WTC11 (cell line): ENCODE results near the gene COMMD4. TPM values are rescaled to one million over a fixed set of nuclear protein-coding genes. Genes with fewer than 3 reads are reported as not detected.

ENCODE experiments used
- ATAC-seq: fragments of 200-7000 bp; cut with Tn5 transposase; 2 replicates; pipeline ENCODE4 v1.10.0; 2021; ENCODE audit warnings: mild to moderate bottlenecking, moderate library complexity
- CTCF ChIA-PET: fragments of 300-600 bp; sonication (Branson Sonifier 250); formaldehyde crosslinking; loops from one replicate; lab custom pipeline; 2021; ENCODE audit warnings: antibody characterized with exemption; lab: Charles Lee
- POLR2A ChIA-PET: fragments of 350-600 bp; sonication (Branson Sonifier 250); formaldehyde crosslinking; loops from one replicate; lab custom pipeline; 2021; ENCODE audit warnings: antibody characterized with exemption; lab: Charles Lee
- DNase-seq: peaks from one replicate; pipeline ENCODE4 v3.0.0; 2021; ENCODE audit warnings: low spot score
- H3K27ac Mint-ChIP-seq: 2 replicates; pipeline ENCODE4 v1.8.0; 2021; ENCODE audit warnings: mixed read lengths
- H3K27me3 Mint-ChIP-seq: 2 replicates; pipeline ENCODE4 v1.8.0; 2021; ENCODE audit warnings: low read depth, mild to moderate bottlenecking, moderate library complexity, mixed read lengths
- H3K36me3 Mint-ChIP-seq: 2 replicates; pipeline ENCODE4 v1.8.0; 2021; ENCODE audit warnings: mixed read lengths
- H3K4me1 Mint-ChIP-seq: 2 replicates; pipeline ENCODE4 v1.8.0; 2022; ENCODE audit warnings: mixed read lengths
- H3K4me3 Mint-ChIP-seq: 2 replicates; pipeline ENCODE4 v1.8.0; 2021; ENCODE audit warnings: mild to moderate bottlenecking, moderate library complexity, mixed read lengths
- H3K9me3 Mint-ChIP-seq: 2 replicates; pipeline ENCODE4 v1.8.0; 2021; ENCODE audit warnings: mixed read lengths
- ATF1 ChIP-seq: sonication (generic); formaldehyde crosslinking; IDR thresholded peaks from 2 replicates; pipeline ENCODE4 v1.8.1; 2023; ENCODE audit warnings: mild to moderate bottlenecking, moderate library complexity, missing genetic modification reagents
- ATF3 ChIP-seq: sonication (generic); formaldehyde crosslinking; conservative IDR thresholded peaks from 2 replicates; pipeline ENCODE4 v1.8.1; 2022; ENCODE audit warnings: mild to moderate bottlenecking, missing genetic modification reagents
- CBFB ChIP-seq: sonication (generic); formaldehyde crosslinking; IDR thresholded peaks from 2 replicates; pipeline ENCODE4 v1.8.1; 2022; ENCODE audit warnings: mild to moderate bottlenecking, low read depth, missing genetic modification reagents
- E2F1 ChIP-seq: sonication (generic); formaldehyde crosslinking; IDR thresholded peaks from 2 replicates; pipeline ENCODE4 v1.8.0; 2022; ENCODE audit warnings: mild to moderate bottlenecking, missing genetic modification reagents
- EMX1 ChIP-seq: fragments of 250-450 bp; sonication (Bioruptor Pico); IDR thresholded peaks from 2 replicates; pipeline ENCODE4 v1.8.0; 2021; ENCODE audit warnings: mild to moderate bottlenecking
- ETV6 ChIP-seq: sonication (generic); formaldehyde crosslinking; IDR thresholded peaks from 2 replicates; pipeline ENCODE4 v1.8.1; 2022; ENCODE audit warnings: mild to moderate bottlenecking, missing genetic modification reagents
- FOXP4 ChIP-seq: sonication (generic); formaldehyde crosslinking; IDR thresholded peaks from 2 replicates; pipeline ENCODE4 v1.8.0; 2022; ENCODE audit warnings: mild to moderate bottlenecking, missing genetic modification reagents
- GABPB1 ChIP-seq: sonication (generic); formaldehyde crosslinking; IDR thresholded peaks from 2 replicates; pipeline ENCODE4 v1.8.1; 2023; ENCODE audit warnings: mild to moderate bottlenecking, missing genetic modification reagents
- GRHL2 ChIP-seq: fragments of 250-450 bp; sonication (Bioruptor Pico); IDR thresholded peaks from 2 replicates; pipeline ENCODE4 v1.8.0; 2022; ENCODE audit warnings: mild to moderate bottlenecking, moderate library complexity; ENCODE audit not compliant: insufficient replicate concordance, severe bottlenecking
- KAT7 ChIP-seq: sonication (generic); formaldehyde crosslinking; IDR thresholded peaks from 2 replicates; pipeline ENCODE4 v1.8.1; 2023; ENCODE audit warnings: missing genetic modification reagents, mild to moderate bottlenecking, borderline replicate concordance
- MAX ChIP-seq: sonication (generic); formaldehyde crosslinking; IDR thresholded peaks from 2 replicates; pipeline ENCODE4 v1.8.0; 2022; ENCODE audit warnings: mild to moderate bottlenecking, missing genetic modification reagents
- NFATC4 ChIP-seq: fragments of 250-450 bp; sonication (Bioruptor Pico); IDR thresholded peaks from 2 replicates; pipeline ENCODE4 v1.9.0; 2021; ENCODE audit warnings: mild to moderate bottlenecking
- NFYB ChIP-seq: sonication (generic); formaldehyde crosslinking; conservative IDR thresholded peaks from 2 replicates; pipeline ENCODE4 v1.8.0; 2022; ENCODE audit warnings: low read depth, missing genetic modification reagents
- SMAD4 ChIP-seq: sonication (generic); formaldehyde crosslinking; IDR thresholded peaks from 2 replicates; pipeline ENCODE4 v1.8.0; 2022; ENCODE audit warnings: mild to moderate bottlenecking, missing genetic modification reagents
- TEAD1 ChIP-seq: sonication (generic); formaldehyde crosslinking; IDR thresholded peaks from 2 replicates; pipeline ENCODE4 v1.8.0; 2022; ENCODE audit warnings: mild to moderate bottlenecking, missing genetic modification reagents
- ZNF281 ChIP-seq: sonication (generic); formaldehyde crosslinking; IDR thresholded peaks from 2 replicates; pipeline ENCODE4 v1.8.0; 2023; ENCODE audit warnings: mild to moderate bottlenecking, missing genetic modification reagents
- ZNF317 ChIP-seq: sonication (generic); formaldehyde crosslinking; IDR thresholded peaks from 2 replicates; pipeline ENCODE4 v1.8.1; 2023; ENCODE audit warnings: low read depth, mild to moderate bottlenecking, moderate library complexity, missing genetic modification reagents, borderline replicate concordance
- total RNA-seq: library from RNA; stranded (reverse); gene quantifications from 3 replicates; pipeline ENCODE4 v1.2.3, GENCODE V29; 2021
- TF ChIP-seq, protein P1 (sequence below): fragments of 250-450 bp; sonication (Bioruptor Pico); IDR thresholded peaks from 2 replicates; pipeline ENCODE4 v2.1.2; 2022; ENCODE audit warnings: mild to moderate bottlenecking, moderate library complexity
- TF ChIP-seq, protein P2 (sequence below): sonication (generic); formaldehyde crosslinking; IDR thresholded peaks from 2 replicates; pipeline ENCODE4 v1.8.1; 2023; ENCODE audit warnings: mild to moderate bottlenecking, missing genetic modification reagents

COMMD4 gene
- total RNA-seq, 1 experiment from 2014 or later, result 140 TPM

DNA sequence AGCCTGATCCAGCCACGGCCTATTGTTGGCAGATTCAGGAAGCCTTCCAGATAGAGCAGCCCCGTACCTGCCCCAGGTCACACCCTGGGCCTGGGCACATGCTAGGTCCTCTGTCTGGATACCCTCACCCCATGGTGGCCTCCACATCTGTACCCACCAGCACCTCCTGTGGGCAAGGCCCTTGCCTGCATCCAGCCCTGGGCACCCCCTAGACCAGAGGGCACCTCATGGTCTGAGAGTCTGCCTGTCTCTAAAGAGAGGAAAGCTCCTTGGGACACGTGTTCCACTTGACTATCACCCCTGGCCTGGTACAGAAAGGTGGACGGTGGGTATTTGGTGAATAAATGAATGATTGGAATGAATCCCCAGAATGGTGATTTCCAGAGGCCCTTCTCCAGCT is 8.9 kb upstream of the COMMD4 start:
- CTCF ChIA-PET, result interaction anchor here (1.1 kb wide), 1 partner anchor 41 kb away, joined by 3 read pairs; no protein-coding TSS in a partner anchor
- peaks cover 3% of the 10 kb centered on the region for H3K9me3 Mint-ChIP-seq
- DNase-seq, result peak; percentile 24
- TF ChIP-seq ETV6 (CRISPR knock-in tag) (no peak), EMX1 (CRISPR knock-in tag) (no peak), GRHL2 (no peak), E2F1 (no peak), ZNF317 (CRISPR knock-in tag) (no peak), ZNF281 (CRISPR knock-in tag) (no peak)
- TF ChIP-seq, protein P1, sequence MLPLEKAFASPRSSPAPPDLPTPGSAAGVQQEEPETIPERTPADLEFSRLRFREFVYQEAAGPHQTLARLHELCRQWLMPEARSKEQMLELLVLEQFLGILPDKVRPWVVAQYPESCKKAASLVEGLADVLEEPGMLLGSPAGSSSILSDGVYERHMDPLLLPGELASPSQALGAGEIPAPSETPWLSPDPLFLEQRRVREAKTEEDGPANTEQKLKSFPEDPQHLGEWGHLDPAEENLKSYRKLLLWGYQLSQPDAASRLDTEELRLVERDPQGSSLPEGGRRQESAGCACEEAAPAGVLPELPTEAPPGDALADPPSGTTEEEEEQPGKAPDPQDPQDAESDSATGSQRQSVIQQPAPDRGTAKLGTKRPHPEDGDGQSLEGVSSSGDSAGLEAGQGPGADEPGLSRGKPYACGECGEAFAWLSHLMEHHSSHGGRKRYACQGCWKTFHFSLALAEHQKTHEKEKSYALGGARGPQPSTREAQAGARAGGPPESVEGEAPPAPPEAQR, result no peak
- TF ChIP-seq, all 79 proteins: peak for 0
- Mint-ChIP-seq H3K27me3 (peaks cover 9% of the 10 kb centered on the region), H3K36me3 (no peaks in the 10 kb centered on the region), H3K4me3 (no peak overlapping the region), H3K27ac (no peak overlapping the region), H3K4me1 (no peaks in the 10 kb centered on the region)
- POLR2A ChIA-PET, result no interaction called here
- ATAC-seq, result peak; percentile 44; the same call in 1 of the 2 replicates

DNA sequence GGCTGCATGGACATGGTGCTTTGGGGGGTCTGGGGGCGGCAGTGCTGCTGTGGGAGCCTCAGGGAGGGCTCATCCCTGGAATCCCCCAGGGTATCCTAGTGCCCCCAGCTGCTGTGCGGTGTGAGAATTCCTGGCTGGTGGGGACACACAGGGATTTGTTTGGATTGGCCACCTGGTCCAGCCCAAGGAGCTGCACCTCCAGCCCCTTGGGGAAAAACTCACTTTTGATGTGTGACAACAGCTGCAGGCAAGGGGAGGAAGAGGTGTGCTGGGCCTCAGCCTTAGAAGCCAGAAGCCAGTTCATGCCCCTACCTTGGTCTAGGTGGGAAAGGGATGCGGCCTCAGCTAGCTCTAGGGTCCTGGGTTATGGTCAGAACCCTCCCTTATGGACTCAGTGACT is 8.4 kb upstream of the COMMD4 start:
- no peak for ATAC-seq
- no peaks in the 10 kb centered on the region for H3K4me1 Mint-ChIP-seq
- ChIA-PET CTCF (interaction anchor here (1.1 kb wide), 1 partner anchor 40 kb away, joined by 3 read pairs; no protein-coding TSS in a partner anchor), POLR2A (no interaction called here)
- TF ChIP-seq NFYB (CRISPR knock-in tag), result no peak
- H3K36me3 Mint-ChIP-seq, result no peaks in the 10 kb centered on the region
- peaks cover 7% of the 10 kb centered on the region; the same call in 1 of the 2 replicates for H3K27me3 Mint-ChIP-seq
- no peaks in the 10 kb centered on the region for H3K9me3 Mint-ChIP-seq
- H3K27ac Mint-ChIP-seq, result no peak overlapping the region
- no peak overlapping the region for H3K4me3 Mint-ChIP-seq
- no peak for DNase-seq

DNA sequence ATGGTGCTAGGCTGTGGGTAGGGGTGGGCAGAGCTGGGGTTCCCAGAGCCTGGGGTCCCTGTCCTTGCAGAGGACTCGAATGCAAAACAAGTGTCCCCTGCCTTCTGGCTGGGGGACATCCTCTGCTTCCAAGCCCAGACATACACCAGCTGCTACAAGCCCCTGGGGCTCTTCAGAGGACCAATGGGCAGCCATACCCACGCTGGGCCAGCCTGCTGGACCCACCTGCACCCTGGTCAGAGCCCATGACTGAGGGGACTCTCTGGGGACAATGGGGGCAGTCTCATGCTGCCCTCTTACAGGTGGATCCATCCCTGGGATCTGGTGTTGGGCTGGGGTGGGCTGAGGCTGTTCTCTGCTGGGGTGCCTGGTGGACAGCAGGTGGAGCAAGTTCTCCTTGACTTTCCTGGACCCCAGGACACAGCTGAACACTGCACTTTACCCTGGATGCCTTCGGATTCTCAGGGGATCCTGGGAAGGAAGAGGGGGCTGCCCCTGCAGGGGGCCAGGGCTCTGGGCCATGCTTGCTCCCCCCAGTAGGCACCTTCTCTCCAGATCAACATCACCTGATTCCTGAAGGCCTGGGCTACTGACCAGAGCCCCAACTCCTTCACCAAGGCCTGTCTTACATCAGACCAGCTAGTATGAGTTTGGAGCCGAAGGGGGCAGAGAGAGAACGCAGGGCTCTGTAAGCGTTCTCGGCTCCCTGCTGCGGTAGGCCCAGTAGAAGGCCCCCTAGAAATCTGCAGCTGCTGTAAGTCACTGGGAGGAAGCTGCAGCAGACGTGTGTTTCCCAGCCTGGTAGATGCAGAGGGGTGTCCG is 7.2 kb upstream of the COMMD4 start:
- DNase-seq (no peak), ATAC-seq (no peak)
- H3K9me3 Mint-ChIP-seq, result no peaks in the 10 kb centered on the region
- peaks cover 7% of the 10 kb centered on the region; the same call in 1 of the 2 replicates for H3K27me3 Mint-ChIP-seq
- H3K36me3 Mint-ChIP-seq, result no peaks in the 10 kb centered on the region
- TF ChIP-seq GABPB1, result no peak
- TF ChIP-seq ATF1, result no peak
- TF ChIP-seq TEAD1 (CRISPR knock-in tag), result no peak
- no peak for TF ChIP-seq CBFB (CRISPR knock-in tag)
- no peak for TF ChIP-seq ZNF317 (CRISPR knock-in tag)
- TF ChIP-seq, protein P2, sequence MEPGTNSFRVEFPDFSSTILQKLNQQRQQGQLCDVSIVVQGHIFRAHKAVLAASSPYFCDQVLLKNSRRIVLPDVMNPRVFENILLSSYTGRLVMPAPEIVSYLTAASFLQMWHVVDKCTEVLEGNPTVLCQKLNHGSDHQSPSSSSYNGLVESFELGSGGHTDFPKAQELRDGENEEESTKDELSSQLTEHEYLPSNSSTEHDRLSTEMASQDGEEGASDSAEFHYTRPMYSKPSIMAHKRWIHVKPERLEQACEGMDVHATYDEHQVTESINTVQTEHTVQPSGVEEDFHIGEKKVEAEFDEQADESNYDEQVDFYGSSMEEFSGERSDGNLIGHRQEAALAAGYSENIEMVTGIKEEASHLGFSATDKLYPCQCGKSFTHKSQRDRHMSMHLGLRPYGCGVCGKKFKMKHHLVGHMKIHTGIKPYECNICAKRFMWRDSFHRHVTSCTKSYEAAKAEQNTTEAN (CRISPR knock-in tag), result no peak
- no peak for TF ChIP-seq KAT7
- TF ChIP-seq MAX, result no peak
- no peak for TF ChIP-seq ATF3 (CRISPR knock-in tag)
- no peak for TF ChIP-seq FOXP4 (CRISPR knock-in tag)
- no peak for TF ChIP-seq SMAD4
- TF ChIP-seq, protein P1, result no peak
- no peak for TF ChIP-seq NFATC4 (CRISPR knock-in tag)
- CTCF ChIA-PET, result interaction anchor here (0.9 to 1.7 kb wide), 4 partner anchors 21 to 123 kb away, joined by 3 to 13 read pairs (median 4); partner anchors contain the start of gene MAN2C1
- H3K4me1 Mint-ChIP-seq, result no peaks in the 10 kb centered on the region
- H3K4me3 Mint-ChIP-seq, result no peak overlapping the region
- POLR2A ChIA-PET, result interaction anchor here (0.5 kb wide), 1 partner anchor 314 kb away, joined by 3 read pairs; no protein-coding TSS in a partner anchor
- H3K27ac Mint-ChIP-seq, result no peak overlapping the region
